GM12878 (cell line): ENCODE data around the gene SARS2. TPM values are rescaled to one million over a fixed set of nuclear protein-coding genes. Genes with fewer than 3 reads are reported as not detected.
A peak's percentile ranks its signal among the peaks of the same experiment; 100 is the strongest.

ENCODE experiments used
- BCLAF1 ChIP-seq: fragments of 450-650 bp; IDR thresholded peaks from 2 replicates; pipeline ENCODE4 v1.6.1; 2017; ENCODE audit warnings: antibody characterized with exemption, mild to moderate bottlenecking, moderate library complexity
- CEBPZ ChIP-seq: fragments of 150-350 bp; IDR thresholded peaks from 2 replicates; pipeline ENCODE4 v1.6.1; 2016; ENCODE audit warnings: low read depth, low read length
- polyA plus RNA-seq, 11 experiments: library from polyadenylated mRNA; depleted of rRNA in 4 of 11; unstranded in 6 of 11; stranded (reverse) in 5 of 11; fragments of >200 nt; fragmentation: Nextera tagmentation in 4 of 11; fragmentation: Illumina TruSeq in 1 of 11; extraction: Ambion mirVana in 4 of 11; extraction: Trizol in 1 of 11; gene quantifications; 1 replicate in 1 of 11; 2 replicates in 10 of 11; pipeline versions ENCODE4 v1.2.1 to v1.2.3, GENCODE V29; 2011 to 2016; ENCODE audit warnings: inconsistent platforms in 2 of 11, missing spikeins in 2 of 11, low read depth in 1 of 11
- total RNA-seq, 4 experiments: library from RNA; depleted of rRNA in 3 of 4; stranded (reverse); fragments of >200 nt in 3 of 4; fragmentation: Illumina TruSeq in 1 of 4; extraction: Trizol in 1 of 4; gene quantifications; 2 replicates each; pipeline versions ENCODE4 v1.2.1 to v1.2.3, GENCODE V29; 2013 to 2021

Gene SARS2
- total and polyA plus RNA-seq, 10 of the 15 experiments (the other 5 are each of a cell fraction or from before 2014, with no cell fraction given) = 2.6 to 50.3 (median 27.5) TPM

GRCh38 chr19:38930776-38931520 is 385 bp upstream of the SARS2 start, which contains the start of gene MRPS12 (continued):
- no peak for TF ChIP-seq BCLAF1
- TF ChIP-seq CEBPZ = peak; percentile 75
- TF ChIP-seq, all 136 proteins: peak for 40
